A673 (cell line): ENCODE data around the gene PHACTR4. TPM values are rescaled to one million over a fixed set of nuclear protein-coding genes. Genes with fewer than 3 reads are reported as not detected.

ENCODE experiments used
- BruUV-seq: library from RNA; stranded (reverse); fragments of 400-500 nt; replicated peaks from 2 replicates; lab custom pipeline; 2021; lab: Mats Ljungman, UMichigan
- CTCF ChIA-PET: fragments of 300-600 bp; sonication (Branson Sonifier 250); formaldehyde crosslinking; loops from one replicate; lab custom pipeline; 2022; ENCODE audit warnings: antibody characterized with exemption; lab: Charles Lee
- POLR2A ChIA-PET: fragments of 300-600 bp; sonication (Branson Sonifier 250); formaldehyde crosslinking; loops from one replicate; lab custom pipeline; 2022; ENCODE audit warnings: antibody characterized with exemption; ENCODE audit not compliant: low non-redundant PET; lab: Charles Lee
- DNase-seq: peaks from one replicate; pipeline ENCODE4 v3.0.0-alpha.2; 2015; ENCODE audit warnings: low spot score
- H3K27ac ChIP-seq: fragments of 200-600 bp; sonication (generic); 2 replicates; pipeline ENCODE4 v1.5.1; 2016; ENCODE audit warnings: mixed run types, low read depth, mild to moderate bottlenecking, mixed read lengths, antibody characterized with exemption, low read length; ENCODE audit not compliant: poor library complexity, severe bottlenecking
- H3K27me3 ChIP-seq: fragments of 200-600 bp; sonication (generic); replicated peaks from 2 replicates; pipeline ENCODE4 v1.6.1; 2017; ENCODE audit warnings: mixed run types, low read depth, mild to moderate bottlenecking, mixed read lengths, antibody characterized with exemption, low read length; ENCODE audit not compliant: insufficient read depth, poor library complexity
- H3K36me3 ChIP-seq: fragments of 200-600 bp; sonication (generic); 2 replicates; pipeline ENCODE4 v1.6.1; 2016; ENCODE audit warnings: mixed run types, mild to moderate bottlenecking, mixed read lengths, antibody characterized with exemption, low read length; ENCODE audit not compliant: insufficient read depth, poor library complexity, severe bottlenecking
- H3K4me1 ChIP-seq: fragments of 200-600 bp; sonication (generic); 2 replicates; pipeline ENCODE4 v1.6.1; 2017; ENCODE audit warnings: mixed run types, mild to moderate bottlenecking, mixed read lengths, antibody characterized with exemption, low read length; ENCODE audit not compliant: insufficient read depth, poor library complexity, severe bottlenecking
- H3K4me3 ChIP-seq: fragments of 200-600 bp; sonication (generic); 2 replicates; pipeline ENCODE4 v1.5.1; 2016; ENCODE audit warnings: low read depth, mixed run types, mild to moderate bottlenecking, mixed read lengths, low read length; ENCODE audit not compliant: poor library complexity, severe bottlenecking
- H3K9me3 ChIP-seq: fragments of 200-600 bp; sonication (generic); 2 replicates; pipeline ENCODE4 v1.6.1; 2016; ENCODE audit warnings: mixed run types, low read depth, mild to moderate bottlenecking, mixed read lengths, antibody characterized with exemption, low read length; ENCODE audit not compliant: poor library complexity, severe bottlenecking
- EZH2 ChIP-seq: fragments of 200-600 bp; sonication (generic); IDR thresholded peaks from 2 replicates; pipeline ENCODE4 v1.6.1; 2017; ENCODE audit warnings: borderline replicate concordance, low read depth, mild to moderate bottlenecking, mixed read lengths, antibody characterized with exemption, low read length; ENCODE audit not compliant: poor library complexity, severe bottlenecking
- intact Hi-C: fragments of 100-400 bp; cut with micrococcal nuclease; formaldehyde crosslinking; loops from one replicate; pipeline ENCODE4 v1.10.0; 2022; ENCODE audit not compliant: unreplicated experiment
- total RNA-seq: library from RNA; stranded (reverse); gene quantifications from 2 replicates; pipeline ENCODE4 v1.2.3, GENCODE V29; 2021
- TF ChIP-seq, protein P1 (sequence below): fragments of 300-800, 200-600 bp; sonication (generic); conservative IDR thresholded peaks from 2 replicates; pipeline ENCODE4 v1.5.1; 2017; ENCODE audit warnings: low read depth, mild to moderate bottlenecking, antibody characterized with exemption, low read length, moderate library complexity, mixed read lengths

The PHACTR4 gene
- total RNA-seq, 1 experiment from 2014 or later = 63.4 TPM

GRCh38 chr1:28439320-28439719, 69.8 kb downstream of the PHACTR4 start:
- no peak overlapping the region for H3K4me3 ChIP-seq
- intact Hi-C loops = loop anchor here (5.0 kb wide), 1 partner anchor 68 kb away; the partner anchor contains the start of gene RCC1
- H3K9me3 ChIP-seq = no peaks in the 10 kb centered on the region
- H3K27ac ChIP-seq = peak overlapping the region; percentile 0
- ChIA-PET CTCF (no interaction called here), POLR2A (no interaction called here)
- TF ChIP-seq, protein P1, sequence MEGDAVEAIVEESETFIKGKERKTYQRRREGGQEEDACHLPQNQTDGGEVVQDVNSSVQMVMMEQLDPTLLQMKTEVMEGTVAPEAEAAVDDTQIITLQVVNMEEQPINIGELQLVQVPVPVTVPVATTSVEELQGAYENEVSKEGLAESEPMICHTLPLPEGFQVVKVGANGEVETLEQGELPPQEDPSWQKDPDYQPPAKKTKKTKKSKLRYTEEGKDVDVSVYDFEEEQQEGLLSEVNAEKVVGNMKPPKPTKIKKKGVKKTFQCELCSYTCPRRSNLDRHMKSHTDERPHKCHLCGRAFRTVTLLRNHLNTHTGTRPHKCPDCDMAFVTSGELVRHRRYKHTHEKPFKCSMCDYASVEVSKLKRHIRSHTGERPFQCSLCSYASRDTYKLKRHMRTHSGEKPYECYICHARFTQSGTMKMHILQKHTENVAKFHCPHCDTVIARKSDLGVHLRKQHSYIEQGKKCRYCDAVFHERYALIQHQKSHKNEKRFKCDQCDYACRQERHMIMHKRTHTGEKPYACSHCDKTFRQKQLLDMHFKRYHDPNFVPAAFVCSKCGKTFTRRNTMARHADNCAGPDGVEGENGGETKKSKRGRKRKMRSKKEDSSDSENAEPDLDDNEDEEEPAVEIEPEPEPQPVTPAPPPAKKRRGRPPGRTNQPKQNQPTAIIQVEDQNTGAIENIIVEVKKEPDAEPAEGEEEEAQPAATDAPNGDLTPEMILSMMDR = no peak
- no peak for TF ChIP-seq EZH2
- H3K27me3 ChIP-seq = no peaks in the 10 kb centered on the region
- no TSS peak for BruUV-seq
- H3K36me3 ChIP-seq = no peaks in the 10 kb centered on the region
- DNase-seq = no peak
- H3K4me1 ChIP-seq = peaks cover 32% of the 10 kb centered on the region

DNA sequence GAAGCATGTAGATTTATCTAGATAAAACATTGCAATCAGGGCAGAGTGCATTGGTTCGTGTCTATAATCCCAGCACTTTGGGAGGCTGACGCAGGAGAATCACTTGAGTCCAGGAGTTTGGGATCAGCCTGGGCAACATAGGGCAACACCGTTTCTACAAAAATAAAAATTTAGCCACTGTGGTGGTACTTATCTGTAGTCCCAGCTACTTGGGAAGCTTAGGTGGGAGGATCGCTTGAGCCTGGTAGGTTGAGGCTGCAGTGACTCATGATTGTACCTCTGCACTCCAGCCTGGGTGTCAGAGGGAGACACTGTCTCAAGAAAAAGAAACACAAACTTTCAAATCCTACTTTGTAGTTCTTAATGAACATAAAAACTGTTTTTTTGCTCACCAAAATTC, 72.1 kb downstream of the PHACTR4 start:
- CTCF ChIA-PET = no interaction called here

DNA sequence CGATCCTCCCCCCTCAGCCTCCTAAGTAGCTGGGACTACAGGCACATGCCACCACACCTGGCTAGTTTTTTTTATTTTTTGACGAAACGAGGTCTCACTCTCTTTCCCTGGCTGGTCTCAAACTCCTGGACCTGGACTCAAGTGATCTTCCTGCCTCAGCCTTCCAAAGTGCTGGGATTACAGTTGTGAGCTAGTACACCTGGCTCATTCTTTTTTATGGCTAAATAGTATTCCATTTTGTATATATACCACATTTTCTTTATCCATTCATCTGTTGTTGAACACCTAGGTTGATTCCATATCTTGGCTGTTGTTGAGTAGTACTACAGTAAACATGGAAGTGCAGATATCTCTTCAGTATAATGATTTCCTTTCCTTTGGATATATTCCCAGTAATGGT, 74.0 kb downstream of the PHACTR4 start:
- DNase-seq = no peak
- ChIA-PET POLR2A (interaction anchor here (0.5 kb wide), 1 partner anchor 156 kb away, joined by 4 read pairs; no protein-coding TSS in a partner anchor), CTCF (no interaction called here)
- Histone ChIP-seq H3K4me3 (no peak overlapping the region), H3K9me3 (no peaks in the 10 kb centered on the region), H3K36me3 (no peaks in the 10 kb centered on the region), H3K4me1 (peaks cover 12% of the 10 kb centered on the region), H3K27ac (no peak overlapping the region), H3K27me3 (no peaks in the 10 kb centered on the region)
- intact Hi-C loops = no loop called here
- TF ChIP-seq EZH2 = no peak
- TF ChIP-seq, protein P1 = no peak
- BruUV-seq = no TSS peak

More for the DNA sequence above, 72.1 kb downstream of the PHACTR4 start:
- H3K4me3 ChIP-seq = no peak overlapping the region
- peaks cover 30% of the 10 kb centered on the region for H3K4me1 ChIP-seq
- intact Hi-C loops = no loop called here
- TF ChIP-seq, protein P1 = no peak
- no peak for TF ChIP-seq EZH2
- no TSS peak for BruUV-seq
- H3K27me3 ChIP-seq = no peaks in the 10 kb centered on the region
- no peaks in the 10 kb centered on the region for H3K36me3 ChIP-seq
- no peaks in the 10 kb centered on the region for H3K9me3 ChIP-seq
- no peak for DNase-seq
- POLR2A ChIA-PET = interaction anchor here (0.6 kb wide), 1 partner anchor 249 kb away, joined by 3 read pairs; no protein-coding TSS in a partner anchor
- no peak overlapping the region for H3K27ac ChIP-seq
